OCI-LY7 (cell line): Measurements from ENCODE around the gene TNIK. TPM values are rescaled to one million over a fixed set of nuclear protein-coding genes. Genes with fewer than 3 reads are reported as not detected.

ENCODE experiments used
- BruUV-seq: library from RNA; stranded (reverse); fragments of 400-500 nt; replicated peaks from 2 replicates; lab custom pipeline; 2021; lab: Mats Ljungman, UMichigan
- CTCF ChIA-PET: fragments of 300-600 bp; sonication (Branson Sonifier 250); formaldehyde crosslinking; loops from one replicate; lab custom pipeline; 2022; ENCODE audit warnings: antibody characterized with exemption; ENCODE audit not compliant: unreplicated experiment; lab: Charles Lee
- POLR2A ChIA-PET: fragments of 300-600 bp; sonication (Branson Sonifier 250); formaldehyde crosslinking; loops from one replicate; lab custom pipeline; 2022; ENCODE audit warnings: antibody characterized with exemption; lab: Charles Lee
- DNase-seq: peaks from one replicate; pipeline ENCODE4 v3.0.0-alpha.2; 2015; ENCODE audit warnings: low spot score
- H2AFZ ChIP-seq: fragments of 200-600 bp; sonication (generic), shearing (Covaris generic); 2 replicates; pipeline ENCODE4 v1.6.1; 2014; ENCODE audit warnings: mild to moderate bottlenecking, antibody characterized with exemption, low read length, moderate library complexity
- H3K27ac ChIP-seq: fragments of 200-600 bp; sonication (generic); 2 replicates; pipeline ENCODE4 v1.5.1; 2014; ENCODE audit warnings: mixed run types, low read depth, mild to moderate bottlenecking, moderate library complexity, low read length, inconsistent platforms; ENCODE audit not compliant: poor library complexity, severe bottlenecking
- H3K36me3 ChIP-seq: fragments of 200-600 bp; sonication (generic); 2 replicates; pipeline ENCODE4 v1.6.1; 2014; ENCODE audit warnings: mild to moderate bottlenecking, antibody characterized with exemption, low read length, moderate library complexity, mixed read lengths; ENCODE audit not compliant: insufficient read depth
- H3K4me1 ChIP-seq: fragments of 200-600 bp; sonication (generic); 2 replicates; pipeline ENCODE4 v1.5.1; 2014; ENCODE audit warnings: mild to moderate bottlenecking, low read length; ENCODE audit not compliant: insufficient read depth, poor library complexity, severe bottlenecking
- H3K4me2 ChIP-seq: fragments of 200-600 bp; sonication (generic); 2 replicates; pipeline ENCODE4 v1.6.1; 2014; ENCODE audit warnings: mild to moderate bottlenecking, low read length
- H3K4me3 ChIP-seq: fragments of 200-600 bp; sonication (generic); 2 replicates; pipeline ENCODE4 v1.5.1; 2014; ENCODE audit warnings: mild to moderate bottlenecking, low read depth, low read length; ENCODE audit not compliant: poor library complexity, severe bottlenecking
- H3K79me2 ChIP-seq: fragments of 200-600 bp; sonication (generic); 2 replicates; pipeline ENCODE4 v1.6.1; 2016; ENCODE audit warnings: low read depth, mild to moderate bottlenecking, low read length, moderate library complexity, mixed read lengths; ENCODE audit not compliant: insufficient read depth
- H3K9me2 ChIP-seq: fragments of 200-600 bp; sonication (generic); 2 replicates; pipeline ENCODE4 v1.6.1; 2016; ENCODE audit warnings: mild to moderate bottlenecking, low read length, mixed read lengths; ENCODE audit not compliant: insufficient read depth
- H3K9me3 ChIP-seq: fragments of 200-600 bp; sonication (generic); 2 replicates; pipeline ENCODE4 v1.6.1; 2014; ENCODE audit warnings: mild to moderate bottlenecking, mixed run types, low read length, mixed read lengths
- H4K20me1 ChIP-seq: fragments of 200-600 bp; sonication (generic); 2 replicates; pipeline ENCODE4 v1.6.1; 2014; ENCODE audit warnings: mild to moderate bottlenecking, antibody characterized with exemption, low read length, moderate library complexity, mixed read lengths; ENCODE audit not compliant: insufficient read depth
- EZH2phosphoT487 ChIP-seq: fragments of 200-600 bp; sonication (generic); IDR thresholded peaks from 2 replicates; pipeline ENCODE4 v1.6.1; 2018; ENCODE audit warnings: low read depth, borderline replicate concordance, mild to moderate bottlenecking, mixed run types, antibody characterized with exemption, low read length, moderate library complexity, mixed read lengths
- intact Hi-C: fragments of 100-400 bp; cut with micrococcal nuclease; formaldehyde crosslinking; loops from one replicate; pipeline ENCODE4 v1.10.0; 2022; ENCODE audit not compliant: unreplicated experiment
- total RNA-seq, 2 experiments: library from RNA; depleted of rRNA in 1 of 2; stranded (reverse); fragments of >200 nt in 1 of 2; shearing (Covaris generic) in 1 of 2; gene quantifications; 2 replicates each; pipeline ENCODE4 v1.2.3, GENCODE V29; 2014 to 2022
- TF ChIP-seq, protein P1 (sequence below): fragments of 200-600 bp; sonication (generic); conservative IDR thresholded peaks from 2 replicates; pipeline ENCODE4 v1.5.1; 2014; ENCODE audit warnings: mild to moderate bottlenecking, antibody characterized with exemption, low read length, moderate library complexity, mixed read lengths

TNIK gene
- total RNA-seq, 2 experiments from 2014 or later, result not detected

DNA sequence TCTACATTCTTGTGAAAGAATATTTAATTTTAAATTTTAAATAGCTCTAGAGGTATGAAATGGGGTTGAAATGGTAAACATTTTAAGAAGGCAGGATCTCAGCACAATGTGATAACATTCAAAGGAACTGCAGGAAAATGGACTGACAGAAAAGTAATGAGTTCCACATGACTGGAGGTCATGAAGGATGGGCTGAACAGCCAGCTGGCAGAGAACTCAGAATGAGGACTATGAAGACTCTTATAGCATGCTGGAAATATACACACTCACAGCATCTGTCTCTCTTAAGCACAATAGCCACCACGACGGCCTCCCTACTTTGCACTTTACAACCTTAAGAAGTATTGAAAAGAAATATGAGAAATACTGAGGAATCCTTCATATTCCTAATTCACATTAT is 94.7 kb downstream of the TNIK start:
- no peaks in the 10 kb centered on the region for H3K9me3 ChIP-seq
- no peak overlapping the region for H3K4me3 ChIP-seq
- no peaks in the 10 kb centered on the region for H3K79me2 ChIP-seq
- TF ChIP-seq, protein P1, sequence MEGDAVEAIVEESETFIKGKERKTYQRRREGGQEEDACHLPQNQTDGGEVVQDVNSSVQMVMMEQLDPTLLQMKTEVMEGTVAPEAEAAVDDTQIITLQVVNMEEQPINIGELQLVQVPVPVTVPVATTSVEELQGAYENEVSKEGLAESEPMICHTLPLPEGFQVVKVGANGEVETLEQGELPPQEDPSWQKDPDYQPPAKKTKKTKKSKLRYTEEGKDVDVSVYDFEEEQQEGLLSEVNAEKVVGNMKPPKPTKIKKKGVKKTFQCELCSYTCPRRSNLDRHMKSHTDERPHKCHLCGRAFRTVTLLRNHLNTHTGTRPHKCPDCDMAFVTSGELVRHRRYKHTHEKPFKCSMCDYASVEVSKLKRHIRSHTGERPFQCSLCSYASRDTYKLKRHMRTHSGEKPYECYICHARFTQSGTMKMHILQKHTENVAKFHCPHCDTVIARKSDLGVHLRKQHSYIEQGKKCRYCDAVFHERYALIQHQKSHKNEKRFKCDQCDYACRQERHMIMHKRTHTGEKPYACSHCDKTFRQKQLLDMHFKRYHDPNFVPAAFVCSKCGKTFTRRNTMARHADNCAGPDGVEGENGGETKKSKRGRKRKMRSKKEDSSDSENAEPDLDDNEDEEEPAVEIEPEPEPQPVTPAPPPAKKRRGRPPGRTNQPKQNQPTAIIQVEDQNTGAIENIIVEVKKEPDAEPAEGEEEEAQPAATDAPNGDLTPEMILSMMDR, result no peak
- TF ChIP-seq EZH2phosphoT487, result no peak
- DNase-seq, result no peak
- H3K27ac ChIP-seq, result no peak overlapping the region
- no peaks in the 10 kb centered on the region for H3K4me1 ChIP-seq
- no peaks in the 10 kb centered on the region for H3K36me3 ChIP-seq
- BruUV-seq, result no TSS peak
- ChIA-PET POLR2A (interaction anchor here (1.0 kb wide), 2 partner anchors 21 to 116 kb away, joined by 3 to 6 read pairs; no protein-coding TSS in a partner anchor), CTCF (no interaction called here)
- H3K9me2 ChIP-seq, result no peaks in the 10 kb centered on the region
- no peak overlapping the region for H2AFZ ChIP-seq
- intact Hi-C loops, result no loop called here
- H4K20me1 ChIP-seq, result no peaks in the 10 kb centered on the region
- H3K4me2 ChIP-seq, result no peak overlapping the region

DNA sequence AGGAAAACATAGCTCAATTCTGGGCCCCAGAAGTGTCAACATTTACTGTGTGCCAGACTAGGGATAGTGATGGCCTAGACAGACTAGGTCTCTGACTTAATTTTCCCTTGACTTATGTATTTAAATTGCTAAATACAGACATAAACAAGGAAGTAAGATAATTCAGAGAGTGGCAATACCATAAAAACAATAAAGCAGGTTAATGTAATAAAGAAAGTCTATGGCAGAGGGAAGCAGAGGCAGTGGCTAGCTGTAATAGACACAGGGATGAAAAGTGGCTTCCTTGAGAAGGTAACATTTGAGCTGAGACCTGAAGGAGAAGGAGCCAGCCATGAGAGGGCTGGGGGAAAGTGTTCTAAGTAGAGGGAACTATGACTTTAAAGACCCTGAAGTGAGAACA is 95.7 kb downstream of the TNIK start:
- ChIA-PET CTCF (no interaction called here), POLR2A (interaction anchor here (0.5 to 1.2 kb wide), 3 partner anchors 10 to 147 kb away, joined by 3 to 6 read pairs (median 4); no protein-coding TSS in a partner anchor)
- Histone ChIP-seq H3K4me2 (no peak overlapping the region), H3K4me1 (no peaks in the 10 kb centered on the region), H3K79me2 (no peaks in the 10 kb centered on the region), H3K4me3 (no peak overlapping the region), H4K20me1 (no peaks in the 10 kb centered on the region), H2AFZ (no peak overlapping the region), H3K27ac (no peak overlapping the region), H3K9me3 (no peaks in the 10 kb centered on the region), H3K9me2 (no peaks in the 10 kb centered on the region), H3K36me3 (no peaks in the 10 kb centered on the region)
- no peak for DNase-seq
- no peak for TF ChIP-seq EZH2phosphoT487
- TF ChIP-seq, protein P1, result no peak
- no TSS peak for BruUV-seq
- intact Hi-C loops, result no loop called here

DNA sequence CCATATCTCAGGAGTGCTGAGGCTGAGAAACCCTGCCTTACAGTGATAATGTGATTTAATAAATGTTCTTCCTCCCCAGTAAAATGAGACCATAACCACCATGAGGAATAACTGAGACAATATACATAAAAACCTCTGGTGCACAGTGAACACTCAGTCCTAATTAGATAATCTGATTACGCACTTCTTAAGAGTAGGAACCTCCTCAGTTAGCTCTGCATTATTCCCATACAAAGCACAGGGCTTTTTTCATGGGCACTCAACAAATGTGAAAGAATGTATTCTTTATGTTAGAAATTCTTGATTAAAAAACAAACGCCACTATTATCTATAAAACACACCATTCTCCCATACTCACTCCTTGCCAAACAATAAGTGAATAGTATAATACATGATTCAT is 97.0 kb downstream of the TNIK start:
- intact Hi-C loops, result no loop called here
- BruUV-seq, result no TSS peak
- H3K4me3 ChIP-seq, result no peak overlapping the region
- no peak overlapping the region for H3K4me2 ChIP-seq
- H2AFZ ChIP-seq, result no peak overlapping the region
- H3K9me3 ChIP-seq, result no peaks in the 10 kb centered on the region
- no peaks in the 10 kb centered on the region for H3K36me3 ChIP-seq
- H4K20me1 ChIP-seq, result no peaks in the 10 kb centered on the region
- POLR2A ChIA-PET, result interaction anchor here (0.6 to 1.4 kb wide), 2 partner anchors 18 to 19 kb away, joined by 3 to 4 read pairs; no protein-coding TSS in a partner anchor
- H3K79me2 ChIP-seq, result no peaks in the 10 kb centered on the region
- H3K4me1 ChIP-seq, result no peaks in the 10 kb centered on the region
- no peaks in the 10 kb centered on the region for H3K9me2 ChIP-seq
- TF ChIP-seq, protein P1, result no peak
- no peak for TF ChIP-seq EZH2phosphoT487
- CTCF ChIA-PET, result no interaction called here
- no peak overlapping the region for H3K27ac ChIP-seq
- no peak for DNase-seq
